GM23338 (cell line): Measurements from ENCODE around the gene USP3. TPM values are rescaled to one million over a fixed set of nuclear protein-coding genes. Genes with fewer than 3 reads are reported as not detected.

Experiments used
- ATAC-seq: fragments of 200-7000 bp; cut with Tn5 transposase; 3 replicates; pipeline ENCODE4 v1.9.1; 2020
- DNase-seq: peaks from one replicate; pipeline ENCODE4 v3.0.0-alpha.2; 2015; ENCODE audit warnings: low spot score
- H2AFZ ChIP-seq: fragments of 200-600 bp; sonication (generic); 2 replicates; pipeline ENCODE4 v1.8.0; 2016; ENCODE audit warnings: antibody characterized with exemption, mild to moderate bottlenecking, moderate library complexity
- H3F3A ChIP-seq: fragments of 200-600 bp; sonication (generic); replicated peaks from 2 replicates; pipeline ENCODE4 v1.8.0; 2017; ENCODE audit warnings: antibody characterized with exemption, mixed run types, low read depth
- H3K27ac ChIP-seq: fragments of 200-600 bp; sonication (generic); 2 replicates; pipeline ENCODE4 v1.6.1; 2016; ENCODE audit warnings: low read depth
- H3K27me3 ChIP-seq: fragments of 200-600 bp; sonication (generic); 2 replicates; pipeline ENCODE4 v1.8.0; 2016; ENCODE audit warnings: mild to moderate bottlenecking, mixed run types, moderate library complexity; ENCODE audit not compliant: insufficient read depth
- H3K36me3 ChIP-seq: fragments of 200-600 bp; sonication (generic); 2 replicates; pipeline ENCODE4 v1.8.0; 2016; ENCODE audit warnings: mild to moderate bottlenecking; ENCODE audit not compliant: insufficient read depth
- H3K4me1 ChIP-seq: fragments of 200-600 bp; sonication (generic); 2 replicates; pipeline ENCODE4 v1.8.0; 2016; ENCODE audit warnings: mild to moderate bottlenecking, moderate library complexity; ENCODE audit not compliant: insufficient read depth
- H3K4me2 ChIP-seq: fragments of 200-600 bp; sonication (generic); 2 replicates; pipeline ENCODE4 v1.7.1; 2017; ENCODE audit warnings: mixed run types
- H3K4me3 ChIP-seq: fragments of 200-600 bp; sonication (generic); 2 replicates; pipeline ENCODE4 v1.6.1; 2016; ENCODE audit warnings: mixed run types
- H3K79me2 ChIP-seq: fragments of 200-600 bp; sonication (generic); replicated peaks from 2 replicates; pipeline ENCODE4 v1.8.0; 2017; ENCODE audit warnings: mild to moderate bottlenecking; ENCODE audit not compliant: insufficient read depth
- H3K9me2 ChIP-seq: fragments of 200-600 bp; sonication (generic); 2 replicates; pipeline ENCODE4 v1.8.0; 2017; ENCODE audit not compliant: insufficient read depth
- H4K20me1 ChIP-seq: fragments of 200-600 bp; sonication (generic); replicated peaks from 2 replicates; pipeline ENCODE4 v1.8.0; 2017; ENCODE audit warnings: mild to moderate bottlenecking; ENCODE audit not compliant: insufficient read depth
- H3K27ac Mint-ChIP-seq: 2 replicates; pipeline ENCODE4 v1.8.0; 2020; ENCODE audit warnings: inconsistent platforms, mild to moderate bottlenecking, moderate library complexity, mixed read lengths
- H3K27me3 Mint-ChIP-seq: 3 replicates; pipeline ENCODE4 v1.8.0; 2022; ENCODE audit warnings: low read depth, mild to moderate bottlenecking, moderate library complexity, mixed read lengths, inconsistent platforms; ENCODE audit not compliant: insufficient read depth, poor library complexity
- H3K36me3 Mint-ChIP-seq: 3 replicates; pipeline ENCODE4 v1.8.0; 2021; ENCODE audit warnings: low read depth, mild to moderate bottlenecking, inconsistent platforms, moderate library complexity, mixed read lengths
- H3K4me1 Mint-ChIP-seq: 3 replicates; pipeline ENCODE4 v1.8.0; 2020; ENCODE audit warnings: mild to moderate bottlenecking, inconsistent platforms, mixed read lengths
- H3K4me3 Mint-ChIP-seq: 3 replicates; pipeline ENCODE4 v1.8.0; 2021; ENCODE audit warnings: moderate library complexity, mild to moderate bottlenecking, inconsistent platforms, mixed read lengths
- H3K9me3 Mint-ChIP-seq: 3 replicates; pipeline ENCODE4 v1.8.0; 2020; ENCODE audit warnings: moderate library complexity, mild to moderate bottlenecking, inconsistent platforms, mixed read lengths
- CREB1 ChIP-seq: fragments of 250-450 bp; sonication (Bioruptor Pico); IDR thresholded peaks from 2 replicates; pipeline ENCODE4 v1.5.0; 2020; ENCODE audit warnings: low read depth, mild to moderate bottlenecking, moderate library complexity
- ETS1 ChIP-seq: IDR thresholded peaks from 2 replicates; pipeline ENCODE4 v1.6.1; 2016; ENCODE audit warnings: antibody characterized with exemption
- EZH2 ChIP-seq: fragments of 200-600 bp; sonication (generic); IDR thresholded peaks from one replicate; pipeline ENCODE4 v1.8.0; 2017; ENCODE audit warnings: antibody characterized with exemption, mild to moderate bottlenecking, low read depth; ENCODE audit not compliant: unreplicated experiment
- EZH2phosphoT487 ChIP-seq: fragments of 200-600 bp; sonication (generic); IDR thresholded peaks from one replicate; pipeline ENCODE4 v1.8.1; 2018; ENCODE audit warnings: antibody characterized with exemption; ENCODE audit not compliant: unreplicated experiment
- JUNB ChIP-seq: IDR thresholded peaks from one replicate; pipeline ENCODE4 v1.6.1; 2016; ENCODE audit warnings: antibody characterized with exemption; ENCODE audit not compliant: unreplicated experiment
- NANOG ChIP-seq: IDR thresholded peaks from 2 replicates; pipeline ENCODE4 v1.6.1; 2016; ENCODE audit warnings: antibody characterized with exemption, borderline replicate concordance
- POLR2AphosphoS5 ChIP-seq: IDR thresholded peaks from 2 replicates; pipeline ENCODE4 v1.6.1; 2016; ENCODE audit warnings: antibody characterized with exemption, low read depth
- STAT1 ChIP-seq: IDR thresholded peaks from one replicate; pipeline ENCODE4 v1.6.1; 2016; ENCODE audit warnings: antibody characterized with exemption; ENCODE audit not compliant: unreplicated experiment
- ZNF114 ChIP-seq: fragments of 250-450 bp; sonication (Bioruptor Pico); IDR thresholded peaks from 2 replicates; pipeline ENCODE4 v1.5.0; 2020; ENCODE audit warnings: mild to moderate bottlenecking, moderate library complexity
- ZNF331 ChIP-seq: fragments of 250-450 bp; sonication (Bioruptor Pico); IDR thresholded peaks from 2 replicates; pipeline ENCODE4 v1.5.0; 2020; ENCODE audit warnings: low read depth, mild to moderate bottlenecking, moderate library complexity
- ZNF462 ChIP-seq: fragments of 250-450 bp; sonication (Bioruptor Pico); IDR thresholded peaks from 2 replicates; pipeline ENCODE4 v1.5.0; 2020; ENCODE audit warnings: mild to moderate bottlenecking, moderate library complexity
- polyA plus RNA-seq: library from polyadenylated mRNA; unstranded; fragments of >200 nt; fragmentation: Nextera tagmentation; extraction: Ambion mirVana; gene quantifications from 2 replicates; pipeline ENCODE4 v1.2.1, GENCODE V29; 2016
- total RNA-seq: library from RNA; depleted of rRNA; stranded (reverse); fragments of >200 nt; shearing (Covaris generic); gene quantifications from 2 replicates; pipeline ENCODE4 v1.2.3, GENCODE V29; 2014

Gene USP3
- total and polyA plus RNA-seq, 2 experiments from 2014 or later, result 9.7 to 9.9 TPM

- Histone ChIP-seq H3F3A (no peaks in the 10 kb centered on the region), H3K79me2 (no peaks in the 10 kb centered on the region), H3K9me2 (no peaks in the 10 kb centered on the region), H2AFZ (no peak overlapping the region), H3K27ac (no peak overlapping the region), H3K4me2 (no peak overlapping the region; the same call in 1 of the 2 replicates), H4K20me1 (no peaks in the 10 kb centered on the region), H3K4me1 (peaks cover 46% of the 10 kb centered on the region), H3K4me3 (no peak overlapping the region), H3K36me3 (no peaks in the 10 kb centered on the region), H3K27me3 (no peaks in the 10 kb centered on the region)
- no peaks in the 10 kb centered on the region for H3K36me3 Mint-ChIP-seq
- H3K27me3 Mint-ChIP-seq, result no peaks in the 10 kb centered on the region
- DNase-seq (no peak), ATAC-seq (no peak)
- H3K27ac Mint-ChIP-seq, result 0 out of 2 replicates have a peak overlapping the region, but pooled peaks have one; percentile 34
- no peaks in the 10 kb centered on the region for H3K9me3 Mint-ChIP-seq
- peaks cover 59% of the 10 kb centered on the region for H3K4me1 Mint-ChIP-seq
- H3K4me3 Mint-ChIP-seq, result no peak overlapping the region
- TF ChIP-seq STAT1 (no peak), ETS1 (no peak), CREB1 (no peak), ZNF462 (no peak), ZNF331 (CRISPR knock-in tag) (no peak), EZH2phosphoT487 (no peak), EZH2 (no peak), POLR2AphosphoS5 (no peak), JUNB (no peak), NANOG (no peak), ZNF114 (CRISPR knock-in tag) (no peak)
These were observed 34.5 kb downstream of the USP3 start for GRCh38 chr15:63538876-63539275.
